HS-5 (cell line): ENCODE results near the gene HS3ST3A1.

Experiments
- DNase-seq: peaks from one replicate; pipeline ENCODE4 v3.0.0-alpha.2; 2012; ENCODE audit warnings: low read depth

Gene HS3ST3A1

GRCh38 chr17:13598353-13599167 lies 3.2 kb downstream of the HS3ST3A1 start:
- no peak for DNase-seq

- no peak for DNase-seq
Measured at GRCh38 chr17:13597723-13598347, 3.9 kb downstream of the HS3ST3A1 start.

GRCh38 chr17:13596241-13596923 lies 5.3 kb downstream of the HS3ST3A1 start:
- DNase-seq, result no peak

- no peak for DNase-seq
Measured at GRCh38 chr17:13595599-13595899, 6.2 kb downstream of the HS3ST3A1 start.

- peak; percentile 83 for DNase-seq
Measured at GRCh38 chr17:13594762-13595598, 6.7 kb downstream of the HS3ST3A1 start.

- no peak for DNase-seq
Measured at GRCh38 chr17:13594310-13594709, 7.4 kb downstream of the HS3ST3A1 start.

- no peak for DNase-seq
Measured at GRCh38 chr17:13593757-13594156, 8.0 kb downstream of the HS3ST3A1 start.

- DNase-seq, result no peak
Measured at GRCh38 chr17:13593021-13593751, 8.5 kb downstream of the HS3ST3A1 start.

GRCh38 chr17:13592427-13592826 lies 9.3 kb downstream of the HS3ST3A1 start:
- DNase-seq, result no peak

GRCh38 chr17:13590441-13590840 lies 11.3 kb downstream of the HS3ST3A1 start:
- no peak for DNase-seq

- no peak for DNase-seq
Measured at GRCh38 chr17:13589658-13590057, 12.1 kb downstream of the HS3ST3A1 start.

- DNase-seq, result no peak
Measured at GRCh38 chr17:13587487-13588338, 14.0 kb downstream of the HS3ST3A1 start.

GRCh38 chr17:13584701-13585080 lies 17.0 kb downstream of the HS3ST3A1 start:
- peak; percentile 82 for DNase-seq

- no peak for DNase-seq
Measured at GRCh38 chr17:13583996-13584700, 17.6 kb downstream of the HS3ST3A1 start.

GRCh38 chr17:13582776-13583547 lies 18.8 kb downstream of the HS3ST3A1 start:
- no peak for DNase-seq

- DNase-seq, result no peak
Measured at GRCh38 chr17:13581925-13582324, 19.8 kb downstream of the HS3ST3A1 start.

GRCh38 chr17:13580790-13581189 lies 20.9 kb downstream of the HS3ST3A1 start:
- no peak for DNase-seq

- DNase-seq, result no peak
Measured at GRCh38 chr17:13576661-13577526, 24.8 kb downstream of the HS3ST3A1 start.
